ENCODE results near the gene NFXL1.

The NFXL1 gene

GRCh38 chr4:47837094-47837907 lies 77.1 kb downstream of the NFXL1 start:
- no peak for TF ChIP-seq CTCF (IDR thresholded peaks at IDR 0.05; ENCODE audit: borderline replicate concordance, control extremely low read depth, extremely low read depth, insufficient read depth, missing control alignments)
- in situ Hi-C loops (cut with MboI; ENCODE audit: low sequenced_read_pairs, unreplicated experiment): loop anchor here (10.0 kb wide), 1 partner anchor 122 kb away; no protein-coding TSS in a partner anchor
- peak; percentile 66 for DNase-seq (ENCODE audit: low spot score)

- DNase-seq (ENCODE audit: low spot score): peak; percentile 76
- in situ Hi-C loops (cut with MboI; ENCODE audit: low sequenced_read_pairs, unreplicated experiment): loop anchor here (10.0 kb wide), 1 partner anchor 122 kb away; no protein-coding TSS in a partner anchor
- peak; percentile 78 for TF ChIP-seq CTCF (IDR thresholded peaks at IDR 0.05; ENCODE audit: borderline replicate concordance, control extremely low read depth, extremely low read depth, insufficient read depth, missing control alignments)
Measured at GRCh38 chr4:47836641-47837093, 77.7 kb downstream of the NFXL1 start.

GRCh38 chr4:47835494-47835893 lies 78.9 kb downstream of the NFXL1 start:
- no peak for TF ChIP-seq CTCF (IDR thresholded peaks at IDR 0.05; ENCODE audit: borderline replicate concordance, control extremely low read depth, extremely low read depth, insufficient read depth, missing control alignments)
- in situ Hi-C loops (cut with MboI; ENCODE audit: low sequenced_read_pairs, unreplicated experiment): loop anchor here (10.0 kb wide), 1 partner anchor 121 kb away; no protein-coding TSS in a partner anchor
- no peak for DNase-seq (ENCODE audit: low spot score)

- no peak for TF ChIP-seq CTCF (IDR thresholded peaks at IDR 0.05; ENCODE audit: borderline replicate concordance, control extremely low read depth, extremely low read depth, insufficient read depth, missing control alignments)
- in situ Hi-C loops (cut with MboI; ENCODE audit: low sequenced_read_pairs, unreplicated experiment): loop anchor here (10.0 kb wide), 1 partner anchor 116 kb away; no protein-coding TSS in a partner anchor
- DNase-seq (ENCODE audit: low spot score): no peak
Measured at GRCh38 chr4:47831026-47831679, 83.2 kb downstream of the NFXL1 start.

- in situ Hi-C loops (cut with MboI; ENCODE audit: low sequenced_read_pairs, unreplicated experiment): loop anchor here (10.0 kb wide), 1 partner anchor 116 kb away; no protein-coding TSS in a partner anchor
- no peak for TF ChIP-seq CTCF (IDR thresholded peaks at IDR 0.05; ENCODE audit: borderline replicate concordance, control extremely low read depth, extremely low read depth, insufficient read depth, missing control alignments)
Measured at GRCh38 chr4:47830265-47831025, 83.9 kb downstream of the NFXL1 start.

GRCh38 chr4:47829438-47829837 lies 84.9 kb downstream of the NFXL1 start:
- in situ Hi-C loops (cut with MboI; ENCODE audit: low sequenced_read_pairs, unreplicated experiment): no loop called here
- DNase-seq (ENCODE audit: low spot score): no peak

More at GRCh38 chr4:47830265-47831025, 83.9 kb downstream of the NFXL1 start:
- no peak for DNase-seq (ENCODE audit: low spot score)

More at GRCh38 chr4:47829438-47829837, 84.9 kb downstream of the NFXL1 start:
- TF ChIP-seq CTCF (IDR thresholded peaks at IDR 0.05; ENCODE audit: borderline replicate concordance, control extremely low read depth, extremely low read depth, insufficient read depth, missing control alignments): no peak
